NCI-H226 (cell line): Measurements from ENCODE around the gene TOR3A.
"Not testable (repeated sequence)": the region's sequence is repeated elsewhere in the genome, so short reads cannot be mapped to it uniquely, and the experiment has no call there.

Experiments
- DNase-seq: peaks from one replicate; pipeline ENCODE4 v3.0.0-alpha.2; 2015

Gene TOR3A

DNA sequence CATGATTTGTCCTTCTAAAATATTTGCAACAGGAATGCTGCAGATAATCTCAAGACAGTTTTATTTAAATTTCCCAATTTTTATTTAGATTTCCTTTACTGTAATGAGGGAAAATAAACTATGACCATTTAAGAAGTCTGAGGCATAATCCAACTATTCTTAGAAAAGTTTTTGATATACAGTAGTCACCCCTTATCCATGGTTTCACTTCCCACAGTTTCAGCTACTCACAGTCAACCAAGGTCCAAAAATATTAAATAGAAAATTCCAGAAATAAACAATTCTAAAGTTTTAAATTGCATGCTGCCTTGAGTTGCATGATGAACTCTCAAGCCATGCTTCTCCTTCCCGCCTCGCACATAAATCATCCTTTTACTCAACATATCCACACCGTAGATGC lies 33.3 kb downstream of the TOR3A start:
- DNase-seq, result no peak

DNA sequence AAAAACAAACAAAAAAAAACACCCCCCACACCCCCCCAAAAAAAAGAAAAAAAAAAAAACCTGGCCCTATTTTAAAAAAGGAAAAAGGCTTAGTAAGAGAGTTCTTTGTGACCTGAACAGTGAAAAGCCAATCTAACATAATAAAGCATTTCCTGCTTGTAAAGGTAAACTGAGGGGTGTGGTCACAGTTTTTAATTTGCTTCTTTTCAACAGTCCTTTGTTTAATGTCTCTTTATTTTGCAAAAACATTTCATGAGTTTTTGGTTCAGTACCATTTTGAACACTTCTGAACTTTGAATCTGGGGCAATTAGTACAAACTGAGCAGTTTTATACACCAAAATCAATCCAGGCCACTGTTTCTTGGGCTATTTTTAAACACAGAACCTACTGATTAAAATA lies 37.6 kb downstream of the TOR3A start:
- DNase-seq, result no peak

GRCh38 chr1:179120736-179121135 lies 38.9 kb downstream of the TOR3A start:
- DNase-seq, result no peak

- no peak for DNase-seq
Observed at GRCh38 chr1:179121159-179121938, 39.5 kb downstream of the TOR3A start.

DNA sequence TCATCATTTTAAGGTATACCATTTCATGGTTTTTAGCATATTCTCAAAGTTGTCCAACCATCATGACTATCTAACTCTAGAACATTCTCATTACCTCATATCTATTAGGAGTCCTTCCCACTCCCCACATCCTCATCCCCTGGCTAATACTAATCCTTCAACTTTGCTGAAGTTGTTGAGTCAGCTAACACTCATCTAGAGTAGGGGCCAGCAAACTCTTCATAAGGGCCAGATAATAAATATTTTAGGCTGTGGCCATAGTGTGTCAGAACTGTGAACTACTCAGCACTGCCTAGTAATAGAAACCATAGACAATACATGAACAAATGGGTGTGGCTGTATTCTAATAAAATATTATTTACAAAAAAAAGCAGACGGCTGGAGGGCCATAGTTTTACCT lies 43.0 kb downstream of the TOR3A start:
- peak; percentile 73 for DNase-seq

- DNase-seq, result peak; percentile 33
Observed at GRCh38 chr1:179126338-179127060, 44.6 kb downstream of the TOR3A start.

- peak; percentile 59 for DNase-seq
Observed at GRCh38 chr1:179127163-179127895, 45.5 kb downstream of the TOR3A start.

GRCh38 chr1:179128520-179128919 lies 46.6 kb downstream of the TOR3A start:
- DNase-seq, result no peak

DNA sequence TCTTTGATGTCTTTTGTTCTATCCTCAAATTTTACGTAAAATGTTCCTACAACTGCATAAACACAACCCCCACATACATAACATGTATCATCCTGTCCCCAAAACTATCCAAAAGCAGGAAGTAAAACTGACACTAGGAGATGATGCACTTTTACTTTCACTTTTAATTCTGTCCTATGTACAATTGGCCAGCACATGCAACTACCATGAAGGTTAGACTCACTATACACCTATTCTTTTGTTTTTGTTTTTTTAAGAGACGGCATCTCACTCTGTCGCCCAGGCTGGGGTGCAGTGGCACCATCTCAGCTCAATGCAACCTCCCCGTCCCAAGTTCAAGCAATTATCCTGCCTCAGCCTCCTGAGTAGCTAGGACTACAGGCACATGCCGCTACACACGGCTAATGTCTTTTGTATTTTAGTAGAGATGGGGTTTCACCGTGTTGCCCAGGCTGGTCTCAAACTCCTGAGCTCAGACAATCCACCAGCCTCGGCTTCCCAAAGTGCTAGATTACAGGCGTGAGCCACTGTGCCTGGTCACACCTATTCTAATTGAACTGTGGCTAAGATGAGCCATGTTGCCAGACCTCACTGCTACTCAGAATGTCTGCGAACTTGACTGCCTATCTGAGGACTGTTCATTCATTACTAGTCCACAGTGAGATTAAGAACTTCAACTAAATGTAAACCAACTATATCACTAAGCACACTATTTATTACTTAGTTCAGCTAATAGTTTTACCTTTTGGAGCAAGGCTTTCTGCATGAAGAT lies 48.0 kb downstream of the TOR3A start:
- no peak for DNase-seq

- not testable (repeated sequence) for DNase-seq
Observed at GRCh38 chr1:179135168-179135567, 53.3 kb downstream of the TOR3A start.

DNA sequence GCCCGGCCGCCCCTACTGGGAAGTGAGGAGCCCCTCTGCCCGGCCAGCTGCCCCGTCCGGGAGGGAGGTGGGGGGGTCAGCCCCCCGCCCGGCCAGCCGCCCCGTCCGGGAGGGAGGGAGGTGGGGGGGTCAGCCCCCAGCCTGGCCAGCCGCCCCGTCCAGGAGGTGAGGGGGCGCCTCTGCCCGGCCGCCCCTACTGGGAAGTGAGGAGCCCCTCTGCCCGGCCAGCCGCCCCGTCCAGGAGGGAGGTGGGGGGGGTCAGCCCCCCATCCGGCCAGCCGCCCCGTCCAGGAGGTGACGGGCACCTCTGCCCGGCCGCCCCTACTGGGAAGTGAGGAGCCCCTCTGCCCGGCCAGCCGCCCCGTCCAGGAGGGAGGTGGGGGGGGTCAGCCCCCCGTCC lies 53.8 kb downstream of the TOR3A start:
- not testable (repeated sequence) for DNase-seq

DNA sequence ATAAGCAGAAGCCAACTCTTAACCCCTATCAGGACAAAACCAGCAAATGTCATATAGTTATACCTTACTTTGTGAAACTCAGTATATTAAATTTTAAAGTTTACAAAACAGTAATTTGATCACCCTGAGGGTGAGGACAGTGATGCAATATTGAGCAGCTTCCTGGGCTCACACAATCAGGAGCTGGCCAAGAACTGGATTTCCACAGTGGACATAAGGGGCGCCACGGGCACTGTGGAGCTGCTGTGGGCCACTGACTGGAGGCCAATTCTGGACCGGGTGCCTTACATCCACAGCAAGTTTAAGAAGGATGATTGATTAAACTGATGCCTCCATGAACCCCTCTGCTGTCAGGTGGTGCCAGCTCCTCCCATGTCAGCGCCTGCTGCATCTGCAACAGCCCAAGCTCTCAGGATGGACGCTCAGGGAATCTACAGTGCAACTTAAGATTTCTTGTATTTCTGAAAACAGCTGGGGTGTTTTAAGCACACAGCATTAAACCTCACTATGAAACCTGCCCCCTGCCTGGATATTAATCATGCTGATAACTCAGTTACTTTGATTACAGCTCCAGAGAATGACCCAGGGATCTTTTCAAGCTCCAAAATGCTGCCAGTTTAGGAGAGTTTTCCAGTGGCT lies 55.9 kb downstream of the TOR3A start:
- DNase-seq, result peak; percentile 27

DNA sequence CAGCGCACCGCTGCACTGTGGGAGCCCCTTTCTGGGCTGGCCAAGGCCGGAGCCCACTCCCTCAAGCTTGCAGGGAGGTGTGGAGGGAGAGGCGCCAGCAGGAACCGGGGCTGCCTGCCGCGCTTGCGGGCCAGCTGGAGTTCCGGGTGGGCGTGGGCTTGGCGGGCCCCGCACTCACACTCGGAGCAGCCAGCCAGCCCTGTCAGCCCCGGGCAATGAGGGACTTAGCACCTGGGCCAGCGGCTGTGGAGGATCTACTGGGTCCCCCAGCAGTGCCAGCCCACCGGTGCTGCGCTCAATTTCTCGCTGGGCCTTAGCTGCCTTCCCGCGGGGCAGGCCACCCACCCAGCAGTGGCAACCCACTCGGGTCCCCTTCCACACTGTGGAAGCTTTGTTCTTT lies 56.9 kb downstream of the TOR3A start:
- DNase-seq, result not testable (repeated sequence)

GRCh38 chr1:179141592-179142251 lies 59.9 kb downstream of the TOR3A start:
- peak; percentile 59 for DNase-seq

- DNase-seq, result peak; percentile 96
Observed at GRCh38 chr1:179142889-179143299, 61.0 kb downstream of the TOR3A start.

DNA sequence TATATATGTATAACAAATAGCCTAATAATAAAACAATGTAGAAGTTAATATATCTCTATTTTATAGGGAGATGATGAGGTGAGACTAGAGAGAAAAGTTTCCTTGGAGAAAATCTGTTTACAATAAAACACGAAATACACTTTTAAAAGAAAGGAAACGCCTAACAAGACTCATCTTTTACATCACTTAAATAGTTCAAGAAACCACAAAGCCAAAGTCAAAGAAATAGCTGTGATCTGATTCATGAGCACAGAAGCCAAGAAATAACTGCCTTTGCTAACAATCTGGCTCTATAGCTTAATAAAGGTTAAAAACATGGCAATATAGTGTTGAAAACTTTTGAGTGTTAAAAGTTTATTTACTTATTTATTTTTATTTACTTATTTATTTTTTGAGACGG lies 61.5 kb downstream of the TOR3A start:
- peak; percentile 86 for DNase-seq

DNA sequence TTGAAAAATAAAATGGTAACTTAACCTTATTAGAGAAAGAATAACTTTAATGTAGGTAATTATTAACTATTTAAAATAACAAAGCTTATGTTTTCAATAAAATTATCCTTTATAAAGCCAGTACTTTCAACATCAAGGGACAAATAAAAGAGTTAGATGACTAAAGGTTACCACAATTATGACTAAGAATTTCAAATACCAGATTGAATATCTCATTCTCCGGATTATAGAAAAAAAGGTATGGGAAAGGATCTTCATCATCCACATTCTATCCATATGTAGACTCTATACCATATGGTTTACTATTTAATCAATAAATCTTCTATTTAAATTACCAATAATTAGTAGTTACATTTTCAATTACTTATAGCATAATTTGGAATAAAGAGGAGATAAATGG lies 62.8 kb downstream of the TOR3A start:
- DNase-seq, result no peak

- DNase-seq, result no peak
Observed at GRCh38 chr1:179145521-179145920, 63.7 kb downstream of the TOR3A start.
